Stomach (tissue), 4 donors: ENCODE data around the gene SF3B1.

Source experiments
- POLR2AphosphoS5 ChIP-seq, 3 donors: sonication (generic); formaldehyde crosslinking; IDR thresholded peaks; one replicate each; pipeline ENCODE4 v1.6.1; 2016; ENCODE audit warnings: antibody characterized with exemption in 3 of 3
- TF ChIP-seq, protein P1 (sequence below), 7 experiments: fragments of 450-650 bp in 4 of 7; fragments of 200-600 bp in 3 of 7; sonication (generic) in 3 of 7; IDR thresholded peaks; one replicate each; pipeline ENCODE4 v1.5.1; 2016 to 2019; ENCODE audit warnings: antibody characterized with exemption in 7 of 7, control low read depth in 2 of 7, mild to moderate bottlenecking in 1 of 7

DNA sequence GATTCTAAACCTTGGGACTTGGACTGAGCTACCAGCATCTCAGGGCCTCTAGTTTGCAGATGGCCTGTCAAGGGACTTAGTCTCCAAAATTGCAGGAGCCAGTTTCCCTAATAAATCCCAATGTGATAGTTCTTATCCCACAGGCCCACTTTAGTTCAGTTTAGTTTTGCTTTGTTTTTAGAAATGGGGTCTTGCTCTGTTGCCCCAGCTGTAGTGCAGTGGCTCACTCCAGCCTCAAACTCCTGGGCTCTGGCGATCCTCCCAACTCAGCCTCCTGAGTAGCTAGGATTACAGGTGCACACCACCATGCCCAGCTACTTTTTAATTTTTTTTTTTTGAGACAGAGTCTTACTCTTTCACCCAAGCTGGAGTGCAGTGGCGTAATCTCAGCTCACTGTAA is 2.6 kb upstream of the SF3B1 start:
- no peak for TF ChIP-seq POLR2AphosphoS5 (IDR thresholded peaks at IDR 0.05)
- TF ChIP-seq, protein P1, sequence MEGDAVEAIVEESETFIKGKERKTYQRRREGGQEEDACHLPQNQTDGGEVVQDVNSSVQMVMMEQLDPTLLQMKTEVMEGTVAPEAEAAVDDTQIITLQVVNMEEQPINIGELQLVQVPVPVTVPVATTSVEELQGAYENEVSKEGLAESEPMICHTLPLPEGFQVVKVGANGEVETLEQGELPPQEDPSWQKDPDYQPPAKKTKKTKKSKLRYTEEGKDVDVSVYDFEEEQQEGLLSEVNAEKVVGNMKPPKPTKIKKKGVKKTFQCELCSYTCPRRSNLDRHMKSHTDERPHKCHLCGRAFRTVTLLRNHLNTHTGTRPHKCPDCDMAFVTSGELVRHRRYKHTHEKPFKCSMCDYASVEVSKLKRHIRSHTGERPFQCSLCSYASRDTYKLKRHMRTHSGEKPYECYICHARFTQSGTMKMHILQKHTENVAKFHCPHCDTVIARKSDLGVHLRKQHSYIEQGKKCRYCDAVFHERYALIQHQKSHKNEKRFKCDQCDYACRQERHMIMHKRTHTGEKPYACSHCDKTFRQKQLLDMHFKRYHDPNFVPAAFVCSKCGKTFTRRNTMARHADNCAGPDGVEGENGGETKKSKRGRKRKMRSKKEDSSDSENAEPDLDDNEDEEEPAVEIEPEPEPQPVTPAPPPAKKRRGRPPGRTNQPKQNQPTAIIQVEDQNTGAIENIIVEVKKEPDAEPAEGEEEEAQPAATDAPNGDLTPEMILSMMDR (IDR thresholded peaks at IDR 0.05), result no peak
